OCI-M1 (cell line): ENCODE results near the gene DOCK8.

Experiments
- DNase-seq: peaks from one replicate; lab custom pipeline; 2025; lab: John Stamatoyannopoulos, UW

DOCK8 gene

GRCh38 chr9:495739-496138, 281.1 kb downstream of the DOCK8 start:
- DNase-seq, result no peak

GRCh38 chr9:503326-503725, 288.7 kb downstream of the DOCK8 start:
- DNase-seq, result no peak

GRCh38 chr9:503881-504852, 289.5 kb downstream of the DOCK8 start, which contains the start of gene KANK1:
Gene KANK1, plus strand, starts transcription at chr9:504695.
- DNase-seq, result peak; percentile 76

GRCh38 chr9:504921-505740, 290.5 kb downstream of the DOCK8 start:
- DNase-seq, result no peak

GRCh38 chr9:505741-506059, 291.0 kb downstream of the DOCK8 start:
- no peak for DNase-seq

GRCh38 chr9:506281-506680, 291.6 kb downstream of the DOCK8 start:
- no peak for DNase-seq

- no peak for DNase-seq
Observed at GRCh38 chr9:511861-512260, 297.2 kb downstream of the DOCK8 start.

- DNase-seq, result no peak
Observed at GRCh38 chr9:512555-513272, 298.0 kb downstream of the DOCK8 start.
